Mesendoderm (in vitro differentiated cells): Measurements from ENCODE around the gene RIMKLB.

ENCODE experiments used
- DNase-seq: peaks from one replicate; pipeline ENCODE4 v3.0.0; 2013
- H2AK5ac ChIP-seq: 2 replicates; pipeline ENCODE4 v1.6.1; 2013; ENCODE audit warnings: low read length, inconsistent platforms
- H2BK120ac ChIP-seq: 2 replicates; pipeline ENCODE4 v1.6.1; 2013; ENCODE audit warnings: low read depth, mild to moderate bottlenecking, low read length, moderate library complexity, mixed read lengths
- H2BK15ac ChIP-seq: replicated peaks from 2 replicates; pipeline ENCODE4 v1.6.1; 2013; ENCODE audit warnings: low read depth, mild to moderate bottlenecking, moderate library complexity
- H2BK5ac ChIP-seq: 2 replicates; pipeline ENCODE4 v1.6.1; 2013; ENCODE audit warnings: low read length, inconsistent platforms
- H3K18ac ChIP-seq: 2 replicates; pipeline ENCODE4 v1.6.1; 2013; ENCODE audit warnings: mild to moderate bottlenecking, low read length, mixed read lengths
- H3K23ac ChIP-seq: one replicate; pipeline ENCODE4 v1.6.1; 2013; ENCODE audit warnings: low read length
- H3K27ac ChIP-seq: 2 replicates; pipeline ENCODE4 v1.5.1; 2013; ENCODE audit warnings: low read depth, mild to moderate bottlenecking, inconsistent platforms, low read length, moderate library complexity
- H3K27me3 ChIP-seq: 2 replicates; pipeline ENCODE4 v1.6.1; 2013; ENCODE audit warnings: low read length, control low read depth, mild to moderate bottlenecking, inconsistent platforms; ENCODE audit not compliant: insufficient read depth, poor library complexity
- H3K36me3 ChIP-seq: 2 replicates; pipeline ENCODE4 v1.6.1; 2013; ENCODE audit warnings: low read length, inconsistent platforms; ENCODE audit not compliant: control insufficient read depth, insufficient read depth
- H3K4ac ChIP-seq: one replicate; pipeline ENCODE4 v1.6.1; 2013; ENCODE audit warnings: low read depth, mild to moderate bottlenecking, low read length, moderate library complexity
- H3K4me1 ChIP-seq: 2 replicates; pipeline ENCODE4 v1.6.1; 2013; ENCODE audit warnings: low read depth, low read length, inconsistent platforms; ENCODE audit not compliant: control insufficient read depth
- H3K4me2 ChIP-seq: 2 replicates; pipeline ENCODE4 v1.6.1; 2013; ENCODE audit warnings: low read length
- H3K4me3 ChIP-seq: 2 replicates; pipeline ENCODE4 v1.5.1; 2013; ENCODE audit warnings: mild to moderate bottlenecking, low read length
- H3K56ac ChIP-seq: one replicate; pipeline ENCODE4 v1.6.1; 2013; ENCODE audit warnings: low read length
- H3K79me1 ChIP-seq: 2 replicates; pipeline ENCODE4 v1.6.1; 2013; ENCODE audit warnings: low read length, inconsistent platforms
- H3K79me2 ChIP-seq: 2 replicates; pipeline ENCODE4 v1.6.1; 2013; ENCODE audit warnings: mild to moderate bottlenecking, low read length; ENCODE audit not compliant: control insufficient read depth, insufficient read depth
- H3K9ac ChIP-seq: 2 replicates; pipeline ENCODE4 v1.6.1; 2013; ENCODE audit warnings: low read length, inconsistent platforms
- H4K5ac ChIP-seq: one replicate; pipeline ENCODE4 v1.6.1; 2013; ENCODE audit warnings: low read length
- H4K8ac ChIP-seq: one replicate; pipeline ENCODE4 v1.6.1; 2013; ENCODE audit warnings: low read depth, mild to moderate bottlenecking, control low read depth, low read length, moderate library complexity
- WGBS: extraction: QIAGEN DNeasy Blood & Tissue Kit; methylation state at CpG from one replicate; pipeline ENCODE4 v1.1.7; 2013; ENCODE audit warnings: low lambda C conversion rate, missing lambda C conversion rate; ENCODE audit not compliant: insufficient coverage; ENCODE audit errors: extremely low coverage; 5-methylcytosine and 5-hydroxymethylcytosine counted together

Gene RIMKLB

GRCh38 chr12:8828257-8829124 is 130.7 kb downstream of the RIMKLB start:
- Histone ChIP-seq H4K5ac (no peak overlapping the region), H2BK5ac (peak overlapping the region; percentile 48), H3K27ac (no peak overlapping the region), H3K79me1 (no peaks in the 10 kb centered on the region), H3K9ac (peak overlapping the region; percentile 20), H3K56ac (peak overlapping the region; percentile 58), H3K4me3 (no peak overlapping the region), H3K4ac (peak overlapping the region; percentile 29), H2AK5ac (peak overlapping the region; percentile 2), H3K36me3 (no peaks in the 10 kb centered on the region), H3K18ac (peak overlapping the region; percentile 26), H2BK15ac (no peak overlapping the region), H3K23ac (peak overlapping the region; percentile 92), H3K79me2 (no peaks in the 10 kb centered on the region), H2BK120ac (peak overlapping the region; percentile 66), H3K27me3 (no peaks in the 10 kb centered on the region), H4K8ac (no peak overlapping the region), H3K4me1 (peaks cover 4% of the 10 kb centered on the region), H3K4me2 (no peak overlapping the region)
- peak; percentile 80 for DNase-seq
- no CpG with 5 or more reads among the region's 9 CpGs for WGBS

- Histone ChIP-seq H3K79me1 (no peaks in the 10 kb centered on the region), H3K27ac (no peak overlapping the region), H3K18ac (peak overlapping the region; percentile 26), H2BK120ac (no peak overlapping the region), H2BK15ac (no peak overlapping the region), H2AK5ac (no peak overlapping the region), H3K4ac (peak overlapping the region; percentile 29), H4K8ac (no peak overlapping the region), H3K4me1 (peaks cover 4% of the 10 kb centered on the region), H3K79me2 (no peaks in the 10 kb centered on the region), H3K4me2 (no peak overlapping the region), H2BK5ac (no peak overlapping the region), H3K4me3 (no peak overlapping the region), H3K27me3 (no peaks in the 10 kb centered on the region), H3K36me3 (no peaks in the 10 kb centered on the region), H4K5ac (no peak overlapping the region), H3K23ac (no peak overlapping the region), H3K56ac (peak overlapping the region; percentile 58), H3K9ac (no peak overlapping the region)
- peak; percentile 52 for DNase-seq
- no CpG with 5 or more reads among the region's 5 CpGs for whole genome bisulfite sequencing
Measured at GRCh38 chr12:8829125-8829518, 131.3 kb downstream of the RIMKLB start.

DNA sequence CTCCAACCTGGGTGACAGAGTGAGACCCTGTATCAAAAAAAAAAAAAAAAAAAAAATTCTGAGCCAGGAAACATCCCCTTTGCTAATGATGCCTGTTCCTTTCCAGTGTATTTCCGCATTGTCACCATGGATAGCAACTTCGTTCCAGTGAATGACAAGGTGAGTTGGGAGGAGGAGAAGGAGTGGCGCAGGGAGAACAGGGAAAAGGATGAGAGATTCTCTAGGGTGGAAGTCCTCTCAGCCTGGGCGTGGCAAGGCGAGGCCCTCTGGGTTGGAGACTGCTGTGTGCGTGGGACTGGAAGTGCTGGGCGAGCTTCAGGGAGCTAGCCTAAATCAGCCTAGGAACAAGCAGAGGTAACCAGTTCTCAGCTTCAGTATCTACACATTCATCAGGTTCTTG is 131.8 kb downstream of the RIMKLB start:
- H3K4me1 ChIP-seq, result peaks cover 4% of the 10 kb centered on the region

DNA sequence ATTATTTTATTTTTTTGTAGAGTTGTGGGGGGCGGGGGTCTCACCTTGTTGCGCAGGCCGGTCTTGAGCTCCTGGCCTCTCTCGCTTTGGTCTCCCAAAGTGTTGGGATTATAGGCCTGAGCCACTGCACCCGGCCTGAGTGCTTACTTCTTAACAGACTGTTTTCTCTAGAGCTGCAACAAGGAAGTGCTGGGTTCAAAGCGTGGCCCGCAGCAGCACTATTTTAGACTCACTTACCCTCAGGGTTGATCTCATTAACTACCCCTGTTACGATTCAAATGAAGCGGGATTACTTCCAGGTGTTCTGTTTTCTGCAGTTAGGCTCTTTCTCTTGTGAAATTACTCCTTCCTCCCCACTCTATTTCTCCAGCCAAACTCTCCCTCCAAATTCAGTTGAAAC is 133.3 kb downstream of the RIMKLB start:
- WGBS, result no CpG with 5 or more reads among the region's 9 CpGs
- Histone ChIP-seq H2BK15ac (no peak overlapping the region), H2BK120ac (no peak overlapping the region), H3K36me3 (no peaks in the 10 kb centered on the region), H3K4ac (no peak overlapping the region), H3K27me3 (no peaks in the 10 kb centered on the region), H3K23ac (no peak overlapping the region), H2AK5ac (no peak overlapping the region), H3K56ac (peak overlapping the region; percentile 57), H3K27ac (no peak overlapping the region), H3K4me1 (peaks cover 4% of the 10 kb centered on the region), H4K5ac (no peak overlapping the region), H3K4me3 (no peak overlapping the region), H3K79me1 (no peaks in the 10 kb centered on the region), H3K9ac (no peak overlapping the region), H3K79me2 (no peaks in the 10 kb centered on the region), H3K18ac (peak overlapping the region; percentile 31), H4K8ac (no peak overlapping the region), H3K4me2 (no peak overlapping the region), H2BK5ac (no peak overlapping the region)
- DNase-seq, result no peak

More for the DNA sequence above, 131.8 kb downstream of the RIMKLB start:
- no peak overlapping the region for H3K23ac ChIP-seq
- H3K79me1 ChIP-seq, result no peaks in the 10 kb centered on the region
- no CpG with 5 or more reads among the region's 7 CpGs for WGBS
- DNase-seq, result peak; percentile 50
- H3K18ac ChIP-seq, result no peak overlapping the region
- H3K27ac ChIP-seq, result no peak overlapping the region
- no peak overlapping the region for H4K5ac ChIP-seq
- no peak overlapping the region for H3K4ac ChIP-seq
- no peaks in the 10 kb centered on the region for H3K79me2 ChIP-seq
- no peak overlapping the region for H2BK120ac ChIP-seq
- no peaks in the 10 kb centered on the region for H3K27me3 ChIP-seq
- H3K4me3 ChIP-seq, result no peak overlapping the region
- H3K4me2 ChIP-seq, result no peak overlapping the region
- H4K8ac ChIP-seq, result no peak overlapping the region
- H2BK15ac ChIP-seq, result no peak overlapping the region
- H3K9ac ChIP-seq, result no peak overlapping the region
- no peak overlapping the region for H2BK5ac ChIP-seq
- no peak overlapping the region for H2AK5ac ChIP-seq
- no peaks in the 10 kb centered on the region for H3K36me3 ChIP-seq
- no peak overlapping the region for H3K56ac ChIP-seq

- no peak overlapping the region for H3K9ac ChIP-seq
- H4K8ac ChIP-seq, result no peak overlapping the region
- no peaks in the 10 kb centered on the region for H3K79me1 ChIP-seq
- no peak overlapping the region for H3K4me3 ChIP-seq
- H3K36me3 ChIP-seq, result no peaks in the 10 kb centered on the region
- H2BK5ac ChIP-seq, result no peak overlapping the region
- no peak overlapping the region for H4K5ac ChIP-seq
- H2AK5ac ChIP-seq, result no peak overlapping the region
- no peak overlapping the region for H2BK15ac ChIP-seq
- H3K23ac ChIP-seq, result no peak overlapping the region
- no peak overlapping the region for H3K4ac ChIP-seq
- no peak overlapping the region for H3K4me2 ChIP-seq
- no peak overlapping the region for H3K27ac ChIP-seq
- H3K56ac ChIP-seq, result no peak overlapping the region
- DNase-seq, result peak; percentile 52
- WGBS, result no CpG with 5 or more reads among the region's 6 CpGs
- H3K27me3 ChIP-seq, result no peaks in the 10 kb centered on the region
- H3K79me2 ChIP-seq, result no peaks in the 10 kb centered on the region
- H2BK120ac ChIP-seq, result no peak overlapping the region
- H3K18ac ChIP-seq, result no peak overlapping the region
- peaks cover 4% of the 10 kb centered on the region for H3K4me1 ChIP-seq
Measured at GRCh38 chr12:8832500-8832899, 134.7 kb downstream of the RIMKLB start.
